22Rv1 (cell line): ENCODE measurements around the gene CNGB1.

Source experiments
- CTCF ChIP-seq: fragments of 450-650 bp; IDR thresholded peaks from 2 replicates; pipeline ENCODE4 v1.5.1; 2017; ENCODE audit warnings: mild to moderate bottlenecking
- ZFX ChIP-seq: fragments of 450-650 bp; IDR thresholded peaks from 2 replicates; pipeline ENCODE4 v1.6.1; 2017; ENCODE audit warnings: antibody characterized with exemption, borderline replicate concordance

DNA sequence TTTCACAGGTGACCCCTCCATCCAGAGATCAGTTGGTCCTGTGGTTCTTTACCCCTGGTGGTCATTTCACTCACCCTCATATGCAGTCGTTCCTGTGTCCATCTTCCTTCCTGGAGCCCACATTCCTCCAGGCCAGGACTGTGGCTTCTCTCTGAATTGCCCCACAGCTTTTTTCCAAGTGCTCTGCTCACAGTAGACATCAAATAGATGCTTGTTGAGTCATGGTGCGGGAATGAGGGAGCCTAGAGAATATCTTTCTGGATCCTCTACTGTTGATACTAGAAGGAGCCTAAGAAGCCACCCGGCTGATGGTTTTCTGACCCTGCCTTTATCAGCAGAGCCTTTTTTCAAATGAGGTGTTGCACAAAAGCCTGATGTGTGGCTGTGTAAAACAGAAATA, 40.7 kb upstream of the CNGB1 start:
- TF ChIP-seq CTCF (no peak), ZFX (no peak)
